GM11168 (cell line): ENCODE data around the gene MTMR3.

Experiments used
- in situ Hi-C: fragments of 300-500 bp; cut with MboI; formaldehyde crosslinking; loops from one replicate; pipeline ENCODE4 v1.12.0; 2022; ENCODE audit warnings: low sequenced_read_pairs; ENCODE audit not compliant: unreplicated experiment

The MTMR3 gene

GRCh38 chr22:29867260-29867659 lies 15.7 kb upstream of the MTMR3 start:
- in situ Hi-C loops: no loop called here

GRCh38 chr22:29867851-29868250 lies 15.1 kb upstream of the MTMR3 start:
- in situ Hi-C loops: no loop called here

GRCh38 chr22:29870574-29870973 lies 12.4 kb upstream of the MTMR3 start:
- in situ Hi-C loops: no loop called here

- in situ Hi-C loops: no loop called here
These were observed 11.3 kb upstream of the MTMR3 start for GRCh38 chr22:29871684-29872083.

- in situ Hi-C loops: no loop called here
These were observed 10.7 kb upstream of the MTMR3 start for GRCh38 chr22:29872144-29872893.

- in situ Hi-C loops: no loop called here
These were observed 10.0 kb upstream of the MTMR3 start for GRCh38 chr22:29872989-29873388.

- in situ Hi-C loops: no loop called here
These were observed 9.0 kb upstream of the MTMR3 start for GRCh38 chr22:29873943-29874342.

- in situ Hi-C loops: no loop called here
These were observed 5.4 kb upstream of the MTMR3 start for GRCh38 chr22:29877620-29878019.

GRCh38 chr22:29879753-29880152 lies 3.2 kb upstream of the MTMR3 start:
- in situ Hi-C loops: no loop called here

GRCh38 chr22:29882716-29883044 lies 294 bp upstream of the MTMR3 start:
- in situ Hi-C loops: no loop called here

- in situ Hi-C loops: no loop called here
These were observed 762 bp downstream of the MTMR3 start for GRCh38 chr22:29883775-29884097.

- in situ Hi-C loops: no loop called here
These were observed 2.6 kb downstream of the MTMR3 start for GRCh38 chr22:29885610-29886009.

GRCh38 chr22:29886596-29886995 lies 3.6 kb downstream of the MTMR3 start:
- in situ Hi-C loops: no loop called here

GRCh38 chr22:29887358-29887757 lies 4.4 kb downstream of the MTMR3 start:
- in situ Hi-C loops: no loop called here

GRCh38 chr22:29890760-29891159 lies 7.8 kb downstream of the MTMR3 start:
- in situ Hi-C loops: no loop called here

- in situ Hi-C loops: no loop called here
These were observed 9.6 kb downstream of the MTMR3 start for GRCh38 chr22:29892315-29893156.

- in situ Hi-C loops: no loop called here
These were observed 18.4 kb downstream of the MTMR3 start for GRCh38 chr22:29901354-29901753.

GRCh38 chr22:29903371-29903770 lies 20.4 kb downstream of the MTMR3 start:
- in situ Hi-C loops: no loop called here

GRCh38 chr22:29904020-29904419 lies 21.0 kb downstream of the MTMR3 start:
- in situ Hi-C loops: no loop called here

- in situ Hi-C loops: no loop called here
These were observed 25.0 kb downstream of the MTMR3 start for GRCh38 chr22:29907753-29908515.

GRCh38 chr22:29912141-29912540 lies 29.2 kb downstream of the MTMR3 start:
- in situ Hi-C loops: no loop called here
